NK-92 (cell line): ENCODE results near the gene PA2G4.
"Not testable (repeated sequence)": the region's sequence is repeated elsewhere in the genome, so short reads cannot be mapped to it uniquely, and the experiment has no call there.

ENCODE experiments used
- DNase-seq: peaks from one replicate; lab custom pipeline; 2025; ENCODE audit not compliant: unreplicated experiment; lab: John Stamatoyannopoulos, UW

The PA2G4 gene

GRCh38 chr12:56104109-56104814, at the start of gene PA2G4:
Gene PA2G4, plus strand, starts transcription at chr12:56104559. Its CDS starts 179 bp downstream, at chr12:56104738.
- DNase-seq = peak; percentile 76

GRCh38 chr12:56059964-56060363, 44.4 kb upstream of the PA2G4 start:
- DNase-seq = not testable (repeated sequence)

- DNase-seq = no peak
Observed at GRCh38 chr12:56061982-56062381, 42.4 kb upstream of the PA2G4 start.

GRCh38 chr12:56062996-56063395, 41.4 kb upstream of the PA2G4 start:
- no peak for DNase-seq

- DNase-seq = no peak
Observed at GRCh38 chr12:56071648-56072047, 32.7 kb upstream of the PA2G4 start.

GRCh38 chr12:56074396-56074795, 30.0 kb upstream of the PA2G4 start:
- DNase-seq = no peak

GRCh38 chr12:56077966-56078365, 26.4 kb upstream of the PA2G4 start:
- DNase-seq = not testable (repeated sequence)

GRCh38 chr12:56078427-56078826, 25.9 kb upstream of the PA2G4 start:
- DNase-seq = no peak

GRCh38 chr12:56078931-56079722, 25.2 kb upstream of the PA2G4 start:
- no peak for DNase-seq

- no peak for DNase-seq
Observed at GRCh38 chr12:56079723-56080555, 24.4 kb upstream of the PA2G4 start, which contains the start of gene ERBB3. Gene ERBB3, plus strand, starts transcription at chr12:56080165. Its CDS starts 136 bp downstream, at chr12:56080301.

GRCh38 chr12:56080556-56081138, 23.7 kb upstream of the PA2G4 start:
- no peak for DNase-seq

- no peak for DNase-seq
Observed at GRCh38 chr12:56081393-56082347, 22.7 kb upstream of the PA2G4 start.

GRCh38 chr12:56082382-56082781, 22.0 kb upstream of the PA2G4 start:
- no peak for DNase-seq

- DNase-seq = no peak
Observed at GRCh38 chr12:56082967-56083366, 21.4 kb upstream of the PA2G4 start.

GRCh38 chr12:56084958-56085543, 19.3 kb upstream of the PA2G4 start:
- DNase-seq = no peak

GRCh38 chr12:56086096-56086495, 18.3 kb upstream of the PA2G4 start:
- no peak for DNase-seq

- DNase-seq = no peak
Observed at GRCh38 chr12:56086608-56087007, 17.8 kb upstream of the PA2G4 start.

GRCh38 chr12:56087220-56087619, 17.1 kb upstream of the PA2G4 start:
- no peak for DNase-seq

- DNase-seq = no peak
Observed at GRCh38 chr12:56097738-56098137, 6.6 kb upstream of the PA2G4 start.
